ENCODE data around the gene MEPE. TPM values are rescaled to one million over a fixed set of nuclear protein-coding genes. Genes with fewer than 3 reads are reported as not detected.
A peak's percentile ranks its signal among the peaks of the same experiment; 100 is the strongest.
"Not testable (repeated sequence)": the region's sequence is repeated elsewhere in the genome, so short reads cannot be mapped to it uniquely, and the experiment has no call there.

MEPE gene
- total RNA-seq, 1 donor from 2014 or later = not detected

- no peaks in the 10 kb centered on the region for H3K27me3 Mint-ChIP-seq (ENCODE audit: low read depth)
- no peaks in the 10 kb centered on the region for H3K36me3 Mint-ChIP-seq
- no peak overlapping the region for H3K27ac Mint-ChIP-seq
- DNase-seq (ENCODE audit: low spot score in 2 of 2, unreplicated experiment in 2 of 2) = no peak
- TF ChIP-seq CTCF (IDR thresholded peaks at IDR 0.05; ENCODE audit: unreplicated experiment) = no peak
- peaks cover 7% of the 10 kb centered on the region for H3K9me3 Mint-ChIP-seq
- peaks cover 29% of the 10 kb centered on the region for H3K4me1 Mint-ChIP-seq
- H3K4me3 Mint-ChIP-seq = no peak overlapping the region
Observed at GRCh38 chr4:87882321-87882720, 49.6 kb downstream of the MEPE start.

GRCh38 chr4:87882861-87883260 is 50.1 kb downstream of the MEPE start:
- no peak overlapping the region for H3K4me3 Mint-ChIP-seq

GRCh38 chr4:87884976-87885549 is 52.3 kb downstream of the MEPE start:
- H3K36me3 Mint-ChIP-seq = peaks cover 5% of the 10 kb centered on the region
- H3K9me3 Mint-ChIP-seq = peaks cover 13% of the 10 kb centered on the region
- H3K4me1 Mint-ChIP-seq = peaks cover 29% of the 10 kb centered on the region
- H3K4me3 Mint-ChIP-seq = no peak overlapping the region
- peak overlapping the region; percentile 4 for H3K27ac Mint-ChIP-seq
- no peak for TF ChIP-seq CTCF (IDR thresholded peaks at IDR 0.05; ENCODE audit: unreplicated experiment)
- DNase-seq (ENCODE audit: low spot score in 2 of 2, unreplicated experiment in 2 of 2) = no peak
- no peaks in the 10 kb centered on the region for H3K27me3 Mint-ChIP-seq (ENCODE audit: low read depth)

More at GRCh38 chr4:87882861-87883260, 50.1 kb downstream of the MEPE start:
- Mint-ChIP-seq H3K27ac (no peak overlapping the region), H3K36me3 (no peaks in the 10 kb centered on the region), H3K27me3 (ENCODE audit: low read depth) (no peaks in the 10 kb centered on the region), H3K9me3 (peaks cover 2% of the 10 kb centered on the region), H3K4me1 (peaks cover 29% of the 10 kb centered on the region)
- TF ChIP-seq CTCF (IDR thresholded peaks at IDR 0.05; ENCODE audit: unreplicated experiment) = no peak
- DNase-seq (ENCODE audit: low spot score in 2 of 2, unreplicated experiment in 2 of 2) = no peak

- Mint-ChIP-seq H3K27ac (peak overlapping the region; percentile 4), H3K36me3 (peaks cover 8% of the 10 kb centered on the region), H3K4me3 (no peak overlapping the region), H3K9me3 (peaks cover 22% of the 10 kb centered on the region), H3K27me3 (ENCODE audit: low read depth) (no peaks in the 10 kb centered on the region), H3K4me1 (peaks cover 29% of the 10 kb centered on the region)
- TF ChIP-seq CTCF (IDR thresholded peaks at IDR 0.05; ENCODE audit: unreplicated experiment) = no peak
- DNase-seq (ENCODE audit: low spot score in 2 of 2, unreplicated experiment in 2 of 2) = no peak
Observed at GRCh38 chr4:87886083-87886482, 53.3 kb downstream of the MEPE start.

GRCh38 chr4:87890753-87891152 is 58.0 kb downstream of the MEPE start:
- not testable (repeated sequence) for H3K4me3 Mint-ChIP-seq; H3K27me3 Mint-ChIP-seq (ENCODE audit: low read depth); H3K27ac Mint-ChIP-seq; DNase-seq (ENCODE audit: low spot score in 2 of 2, unreplicated experiment in 2 of 2)
- Mint-ChIP-seq H3K36me3 (peaks cover 20% of the 10 kb centered on the region), H3K4me1 (peaks cover 15% of the 10 kb centered on the region), H3K9me3 (peaks cover 44% of the 10 kb centered on the region)

- Mint-ChIP-seq H3K27me3 (ENCODE audit: low read depth) (no peaks in the 10 kb centered on the region), H3K9me3 (peaks cover 22% of the 10 kb centered on the region), H3K27ac (no peak overlapping the region), H3K4me3 (no peak overlapping the region), H3K36me3 (peaks cover 11% of the 10 kb centered on the region), H3K4me1 (peaks cover 15% of the 10 kb centered on the region)
- DNase-seq (ENCODE audit: low spot score in 2 of 2, unreplicated experiment in 2 of 2) = no peak
- no peak for TF ChIP-seq CTCF (IDR thresholded peaks at IDR 0.05; ENCODE audit: unreplicated experiment)
Observed at GRCh38 chr4:87895964-87896621, 63.3 kb downstream of the MEPE start.

Measured in mesothelial cell of epicardium (in vitro differentiated cells).